HL-60 (cell line): ENCODE data around the gene LRMDA.
A peak's percentile ranks its signal among the peaks of the same experiment; 100 is the strongest.

Experiments
- DNase-seq, 2 experiments: peaks; one replicate each; pipeline ENCODE4 v3.0.0-alpha.2; 2010 to 2020; ENCODE audit warnings: low read depth in 1 of 2, low spot score in 1 of 2
- H3K27ac ChIP-seq: fragments of 250-450 bp; sonication (Bioruptor Pico); replicated peaks from 2 replicates; pipeline ENCODE4 v1.5.1; 2020; ENCODE audit warnings: mild to moderate bottlenecking, moderate library complexity
- H3K27me3 ChIP-seq: fragments of 250-450 bp; sonication (Bioruptor Pico); 2 replicates; pipeline ENCODE4 v1.5.1; 2021; ENCODE audit warnings: mild to moderate bottlenecking, moderate library complexity; ENCODE audit not compliant: insufficient read depth, poor library complexity, severe bottlenecking
- H3K4me3 ChIP-seq: replicated peaks from 2 replicates; pipeline ENCODE4 v1.5.1; 2011; ENCODE audit warnings: mild to moderate bottlenecking, control low read depth, low read length; ENCODE audit not compliant: insufficient read depth
- CTCF ChIP-seq: IDR thresholded peaks from one replicate; pipeline ENCODE4 v1.5.1; 2011; ENCODE audit warnings: low read length, control low read depth, inconsistent platforms; ENCODE audit not compliant: insufficient read depth
- GABPA ChIP-seq: IDR thresholded peaks from 2 replicates; pipeline ENCODE4 v1.6.1; 2012; ENCODE audit warnings: low read depth
- POLR2AphosphoS5 ChIP-seq: IDR thresholded peaks from 2 replicates; pipeline ENCODE4 v1.6.1; 2012; ENCODE audit warnings: low read depth
- REST ChIP-seq: IDR thresholded peaks from 2 replicates; pipeline ENCODE4 v1.6.1; 2012; ENCODE audit warnings: low read depth; ENCODE audit not compliant: insufficient replicate concordance
- SPI1 ChIP-seq: IDR thresholded peaks from 2 replicates; pipeline ENCODE4 v1.6.1; 2012; ENCODE audit warnings: low read depth, mild to moderate bottlenecking, borderline replicate concordance

LRMDA gene

GRCh38 chr10:75694790-75695189, 263.4 kb downstream of the LRMDA start:
- H3K4me3 ChIP-seq = no peak overlapping the region
- no peak for TF ChIP-seq SPI1
- no peak for TF ChIP-seq CTCF
- no peak for TF ChIP-seq POLR2AphosphoS5
- TF ChIP-seq REST = no peak

GRCh38 chr10:75695994-75696393, 264.6 kb downstream of the LRMDA start:
- Histone ChIP-seq H3K27me3 (no peaks in the 10 kb centered on the region), H3K4me3 (no peak overlapping the region), H3K27ac (no peak overlapping the region)
- no peak for DNase-seq
- TF ChIP-seq GABPA (no peak), POLR2AphosphoS5 (no peak), REST (no peak), CTCF (no peak), SPI1 (no peak)

More at GRCh38 chr10:75694790-75695189, 263.4 kb downstream of the LRMDA start:
- DNase-seq = no peak
- no peak overlapping the region for H3K27ac ChIP-seq
- no peaks in the 10 kb centered on the region for H3K27me3 ChIP-seq

GRCh38 chr10:75696536-75696935, 265.1 kb downstream of the LRMDA start:
- DNase-seq = peak in 1 of 2 experiments; percentile 28
- no peak overlapping the region for H3K27ac ChIP-seq
- no peak for TF ChIP-seq POLR2AphosphoS5
- TF ChIP-seq REST = no peak
- TF ChIP-seq GABPA = no peak
- no peak for TF ChIP-seq CTCF
- no peak for TF ChIP-seq SPI1
- H3K27me3 ChIP-seq = no peaks in the 10 kb centered on the region
- H3K4me3 ChIP-seq = no peak overlapping the region
